NB4 (cell line): ENCODE results near the gene MFSD11.
"Not testable (repeated sequence)": the region's sequence is repeated elsewhere in the genome, so short reads cannot be mapped to it uniquely, and the experiment has no call there.

Experiments used
- DNase-seq: peaks from one replicate; pipeline ENCODE4 v3.0.0; 2010; ENCODE audit warnings: low read depth
- H3K4me3 ChIP-seq: one replicate; pipeline ENCODE4 v1.5.1; 2011; ENCODE audit warnings: mild to moderate bottlenecking, low read depth, low read length, moderate library complexity
- CTCF ChIP-seq: IDR thresholded peaks from one replicate; pipeline ENCODE4 v1.5.1; 2012; ENCODE audit warnings: low read depth, low read length
- MAX ChIP-seq: IDR thresholded peaks from 2 replicates; pipeline ENCODE4 v1.6.1; 2011; ENCODE audit warnings: low read depth, low read length
- MYC ChIP-seq: IDR thresholded peaks from 2 replicates; pipeline ENCODE4 v1.6.1; 2011; ENCODE audit warnings: low read depth, low read length
- POLR2A ChIP-seq: IDR thresholded peaks from 2 replicates; pipeline ENCODE4 v1.6.1; 2011; ENCODE audit warnings: mild to moderate bottlenecking; ENCODE audit not compliant: insufficient read length; ENCODE audit errors: extremely low read depth

The MFSD11 gene

GRCh38 chr17:76810956-76811355, 73.0 kb downstream of the MFSD11 start:
- no peak for DNase-seq
- TF ChIP-seq MAX (no peak), MYC (no peak), POLR2A (no peak), CTCF (no peak)
- H3K4me3 ChIP-seq, result no peak overlapping the region

- H3K4me3 ChIP-seq, result no peak overlapping the region
- TF ChIP-seq POLR2A, result no peak
- no peak for DNase-seq
These were observed 73.9 kb downstream of the MFSD11 start for GRCh38 chr17:76811834-76812233.

GRCh38 chr17:76812263-76812662, 74.3 kb downstream of the MFSD11 start:
- no peak overlapping the region for H3K4me3 ChIP-seq
- DNase-seq, result peak; percentile 94
- TF ChIP-seq MYC (no peak), MAX (no peak), POLR2A (no peak), CTCF (no peak)

- TF ChIP-seq MYC (no peak), CTCF (no peak), MAX (no peak), POLR2A (no peak)
- DNase-seq, result no peak
These were observed 75.0 kb downstream of the MFSD11 start for GRCh38 chr17:76812968-76813367.

GRCh38 chr17:76815907-76816589, 78.1 kb downstream of the MFSD11 start:
- not testable (repeated sequence) for DNase-seq, H3K4me3 ChIP-seq

More at GRCh38 chr17:76812968-76813367, 75.0 kb downstream of the MFSD11 start:
- no peak overlapping the region for H3K4me3 ChIP-seq

GRCh38 chr17:76816590-76817135, 78.7 kb downstream of the MFSD11 start:
- DNase-seq, result peak; percentile 88
- TF ChIP-seq CTCF, result peak; percentile 71
- no peak for TF ChIP-seq MAX
- TF ChIP-seq POLR2A, result no peak
- TF ChIP-seq MYC, result no peak
- no peak overlapping the region for H3K4me3 ChIP-seq

GRCh38 chr17:76820039-76820438, 82.1 kb downstream of the MFSD11 start:
- H3K4me3 ChIP-seq, result no peak overlapping the region
- no peak for TF ChIP-seq MYC
- TF ChIP-seq POLR2A, result no peak
- no peak for TF ChIP-seq MAX
- no peak for TF ChIP-seq CTCF
- DNase-seq, result peak; percentile 88
